Chondrocyte (in vitro differentiated cells): ENCODE results near the gene MRPL34. TPM values are rescaled to one million over a fixed set of nuclear protein-coding genes. Genes with fewer than 3 reads are reported as not detected.

Experiments
- DNase-seq: peaks from one replicate; pipeline ENCODE4 v3.0.0; 2021; ENCODE audit warnings: mixed read lengths, low spot score
- H3K27ac Mint-ChIP-seq: one replicate; pipeline ENCODE4 v1.8.0; 2021; ENCODE audit warnings: mild to moderate bottlenecking, moderate library complexity, mixed read lengths; ENCODE audit not compliant: unreplicated experiment
- H3K27me3 Mint-ChIP-seq: 2 replicates; pipeline ENCODE4 v1.8.0; 2021; ENCODE audit warnings: low read depth, mixed read lengths
- H3K36me3 Mint-ChIP-seq: 2 replicates; pipeline ENCODE4 v1.8.0; 2021; ENCODE audit warnings: low read depth, mixed read lengths
- H3K4me1 Mint-ChIP-seq: 2 replicates; pipeline ENCODE4 v1.8.0; 2021; ENCODE audit warnings: low read depth, mild to moderate bottlenecking, mixed read lengths
- H3K4me3 Mint-ChIP-seq: one replicate; pipeline ENCODE4 v1.8.0; 2021; ENCODE audit warnings: mild to moderate bottlenecking, moderate library complexity, mixed read lengths; ENCODE audit not compliant: unreplicated experiment
- H3K9me3 Mint-ChIP-seq: 2 replicates; pipeline ENCODE4 v1.8.0; 2021; ENCODE audit warnings: low read depth, mixed read lengths
- CTCF ChIP-seq: fragments of 200-600 bp; sonication (generic); IDR thresholded peaks from 2 replicates; pipeline ENCODE4 v1.5.0; 2021; ENCODE audit warnings: antibody characterized with exemption, mild to moderate bottlenecking, moderate library complexity
- total RNA-seq: library from RNA; stranded (reverse); gene quantifications from 3 replicates; pipeline ENCODE4 v1.2.1, GENCODE V29; 2021

MRPL34 gene
- total RNA-seq, 1 donor from 2014 or later, result 56.6 TPM

GRCh38 chr19:17262557-17262956 is 43.1 kb upstream of the MRPL34 start:
- Mint-ChIP-seq H3K4me3 (no peak overlapping the region), H3K27ac (no peak overlapping the region), H3K4me1 (peaks cover 8% of the 10 kb centered on the region), H3K27me3 (peaks cover 2% of the 10 kb centered on the region), H3K9me3 (peaks cover 4% of the 10 kb centered on the region), H3K36me3 (no peaks in the 10 kb centered on the region)
- no peak for DNase-seq
- no peak for TF ChIP-seq CTCF

GRCh38 chr19:17263712-17264640 is 41.7 kb upstream of the MRPL34 start:
- no peak for TF ChIP-seq CTCF
- Mint-ChIP-seq H3K4me3 (no peak overlapping the region), H3K36me3 (no peaks in the 10 kb centered on the region), H3K27me3 (peaks cover 2% of the 10 kb centered on the region), H3K27ac (no peak overlapping the region), H3K9me3 (peaks cover 4% of the 10 kb centered on the region), H3K4me1 (peaks cover 19% of the 10 kb centered on the region)
- no peak for DNase-seq

- Mint-ChIP-seq H3K36me3 (no peaks in the 10 kb centered on the region), H3K9me3 (peaks cover 4% of the 10 kb centered on the region), H3K4me1 (peaks cover 19% of the 10 kb centered on the region), H3K27me3 (peaks cover 2% of the 10 kb centered on the region), H3K27ac (no peak within 1 kb of the TSS), H3K4me3 (no peak within 1 kb of the TSS)
- DNase-seq, result no peak
- TF ChIP-seq CTCF, result no peak
Observed at GRCh38 chr19:17264641-17264979, 41.1 kb upstream of the MRPL34 start, which contains the start of gene USHBP1. USHBP1 (minus strand) TSS chr19:17264745; CDS start chr19:17264299, 446 bp downstream.

- Mint-ChIP-seq H3K27ac (no peak overlapping the region), H3K36me3 (peaks cover 2% of the 10 kb centered on the region)
Observed at GRCh38 chr19:17266026-17266425, 39.6 kb upstream of the MRPL34 start.

GRCh38 chr19:17266589-17266974 is 39.1 kb upstream of the MRPL34 start:
- no peak for TF ChIP-seq CTCF
- H3K27ac Mint-ChIP-seq, result peak overlapping the region; percentile 97
- H3K27me3 Mint-ChIP-seq, result no peaks in the 10 kb centered on the region
- H3K9me3 Mint-ChIP-seq, result peaks cover 4% of the 10 kb centered on the region
- DNase-seq, result no peak
- peaks cover 6% of the 10 kb centered on the region for H3K36me3 Mint-ChIP-seq
- peaks cover 16% of the 10 kb centered on the region for H3K4me1 Mint-ChIP-seq
- H3K4me3 Mint-ChIP-seq, result no peak overlapping the region

More at GRCh38 chr19:17266026-17266425, 39.6 kb upstream of the MRPL34 start:
- Mint-ChIP-seq H3K9me3 (peaks cover 4% of the 10 kb centered on the region), H3K4me3 (no peak overlapping the region), H3K4me1 (peaks cover 16% of the 10 kb centered on the region), H3K27me3 (no peaks in the 10 kb centered on the region)
- no peak for TF ChIP-seq CTCF
- no peak for DNase-seq
